Heart right ventricle (tissue), 16 donors: ENCODE data around the gene DCLK1. TPM values are rescaled to one million over a fixed set of nuclear protein-coding genes. Genes with fewer than 3 reads are reported as not detected.

Source experiments
- ATAC-seq, 8 donors: fragments of 200-7000 bp; cut with Tn5 transposase; one replicate each; pipeline ENCODE4 v1.9.1; 2020; ENCODE audit warnings: mild to moderate bottlenecking in 8 of 8, moderate library complexity in 8 of 8, moderate number of reproducible peaks in 1 of 8
- DNase-seq, 2 donors: peaks; one replicate each; pipeline ENCODE4 v3.0.0-alpha.2; 2020
- H3K27ac ChIP-seq, 10 donors: fragments of 200-600 bp; sonication (generic) in 2 of 10; one replicate each; pipeline versions ENCODE4 v1.5.0 to v1.8.0; 2020 to 2022; ENCODE audit warnings: mild to moderate bottlenecking in 3 of 10
- H3K27me3 ChIP-seq, 7 donors: fragments of 200-600 bp; one replicate each; pipeline ENCODE4 v1.8.0; 2021 to 2022; ENCODE audit warnings: mild to moderate bottlenecking in 2 of 7
- H3K36me3 ChIP-seq, 9 donors: fragments of 200-600 bp; sonication (generic) in 1 of 9; one replicate each; pipeline versions ENCODE4 v1.5.0 to v1.8.0; 2020 to 2022; ENCODE audit warnings: mild to moderate bottlenecking in 2 of 9
- H3K4me1 ChIP-seq, 9 donors: fragments of 200-600 bp; sonication (generic) in 1 of 9; one replicate each; pipeline versions ENCODE4 v1.5.0 to v1.8.0; 2020 to 2022; ENCODE audit warnings: mild to moderate bottlenecking in 4 of 9
- H3K4me3 ChIP-seq, 10 donors: fragments of 200-600 bp; sonication (generic) in 2 of 10; one replicate each; pipeline versions ENCODE4 v1.5.0 to v1.8.0; 2020 to 2022; ENCODE audit warnings: mild to moderate bottlenecking in 7 of 10, moderate library complexity in 2 of 10
- H3K9me3 ChIP-seq, 11 donors: fragments of 200-600 bp in 10 of 11; sonication (generic) in 2 of 11; one replicate each; pipeline versions ENCODE4 v1.5.0 to v1.8.0; 2013 to 2022; ENCODE audit warnings: mild to moderate bottlenecking in 2 of 11, control low read depth in 1 of 11, moderate library complexity in 1 of 11
- WGBS, 2 donors: extraction: QIAGEN DNeasy Blood & Tissue Kit; methylation state at CpG; one replicate each; pipeline ENCODE4 v1.1.7; 2013; ENCODE audit warnings: inconsistent platforms in 1 of 2; 5-methylcytosine and 5-hydroxymethylcytosine counted together
- intact Hi-C, 10 donors: fragments of 100-400 bp; cut with DNase I; formaldehyde crosslinking; loops; one replicate each; pipeline versions ENCODE4 v1.11.1 to v1.14.2; 2022
- polyA plus RNA-seq, 2 donors: library from polyadenylated mRNA; stranded (reverse); fragments of 200-250 nt; gene quantifications; one replicate each; pipeline ENCODE4 v1.2.3, GENCODE V29; 2013
- total RNA-seq, 10 donors: library from RNA; stranded (reverse); fragmentation: NEBNext Ultra II Directional in 3 of 10; extraction: Animal tissue kit (Norgen Biotek cat#: 25700) in 3 of 10; gene quantifications; one replicate each; pipeline versions ENCODE4 v1.2.1 to v1.2.4, GENCODE V29; 2021 to 2023
- TF ChIP-seq, protein P1 (sequence below), 9 donors: fragments of 200-600 bp; sonication (generic) in 2 of 9; IDR thresholded peaks; one replicate each; pipeline versions ENCODE4 v1.5.0 to v1.8.0; 2021 to 2022; ENCODE audit warnings: antibody characterized with exemption in 9 of 9, mild to moderate bottlenecking in 5 of 9, moderate library complexity in 1 of 9
- donor health status: Arrhythmogenic right ventricular cardiomyopathy.
- donor health status: ischemic (EF 13 %, LVEDD 7.1; RV severe dilation, severe dysfunction).
- donor health status: healthy with polysubstance abuse.
- donor health status: DM: no; HTN: yes; CAD: no.
- donor health status: DM: no; HTN: no; CAD: no.
- donor health status: ischemic (EF 25% LVEDD 6.9; RV normal size, moderate dysfunction).
- donor health status: ischemic (EF 25% LVEDD 5.7; RV mildly dilated, moderate dysfunction).
- donor health status: healthy.
- donor health status: DM: yes; HTN: yes; CAD: no.
- donor health status: Ischemic cardiomyopathy.
- donor health status: ischemic (EF 35%, LVEDD 5.7; RV mildly dilated, moderate dysfunction).
- donor health status: nonischemic (EF 11% LVEDD 7.7; RV severe dilation, severe dysfunction).
- donor health status: DM: yes; HTN: yes; CAD: no.
- donor health status: PGD.
- donor health status: ischemic (EF 29% LVEDD 5.4; RV normal size, mild dysfunction).
- donor health status: nonischemic (EF 23%, LVEDD 6.1; RV moderate dilation, normal function).

DCLK1 gene
- total and polyA plus RNA-seq, 12 donors, result 3.4 to 16.9 (median 9.1) TPM

DNA sequence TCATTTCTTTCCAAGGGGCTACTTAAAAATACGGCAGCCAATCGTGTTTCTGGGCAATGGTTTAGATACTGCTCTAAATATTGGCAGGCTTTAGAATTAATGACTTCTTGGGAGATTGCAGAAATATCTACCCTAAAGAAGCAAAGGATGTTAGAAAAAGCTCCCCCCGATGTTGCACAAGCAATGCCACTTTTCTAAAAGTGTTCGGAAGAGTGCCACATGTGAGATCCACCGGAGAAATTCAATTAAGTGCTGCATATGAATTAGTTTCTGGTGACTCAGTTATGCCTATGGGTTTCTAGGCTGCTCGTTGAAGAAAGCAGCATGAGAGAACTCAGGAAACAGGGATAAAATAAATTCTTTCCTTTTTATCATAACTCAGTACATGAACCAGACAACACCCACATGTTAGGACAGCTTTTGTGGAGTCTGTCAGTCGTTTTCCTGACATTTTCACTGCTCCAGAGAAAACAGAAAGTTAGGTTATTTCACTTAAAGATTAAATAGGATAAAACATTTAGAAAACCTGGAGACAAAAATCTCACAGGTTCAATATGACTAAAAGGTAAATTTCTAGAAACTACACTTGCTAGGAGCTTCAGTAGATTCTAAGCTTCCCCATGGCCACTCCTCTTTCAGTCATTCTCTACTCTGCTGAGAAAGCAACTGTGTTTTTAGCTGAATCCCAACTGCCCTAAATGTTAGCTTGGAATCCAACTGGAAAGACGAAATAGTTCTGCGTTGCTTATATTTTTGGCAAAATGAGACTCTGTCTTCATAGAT lies 244.7 kb downstream of the DCLK1 start:
- intact Hi-C loops, result no loop called here
- Histone ChIP-seq H3K36me3 (no peaks in the 10 kb centered on the region), H3K27me3 (no peaks in the 10 kb centered on the region), H3K9me3 (no peaks in the 10 kb centered on the region), H3K4me1 (peaks cover 0 to 27% (median 9%) of the 10 kb centered on the region in 9 donors), H3K27ac (peak overlapping the region in 2 of 10 donors; percentile 17 to 24), H3K4me3 (no peak overlapping the region)
- DNase-seq (no peak), ATAC-seq (peak in 2 of 8 donors; percentile 19 to 51)
- WGBS, 2 donors, result 66 to 68% methylated on average over 9 of the region's 9 CpGs
- TF ChIP-seq, protein P1, sequence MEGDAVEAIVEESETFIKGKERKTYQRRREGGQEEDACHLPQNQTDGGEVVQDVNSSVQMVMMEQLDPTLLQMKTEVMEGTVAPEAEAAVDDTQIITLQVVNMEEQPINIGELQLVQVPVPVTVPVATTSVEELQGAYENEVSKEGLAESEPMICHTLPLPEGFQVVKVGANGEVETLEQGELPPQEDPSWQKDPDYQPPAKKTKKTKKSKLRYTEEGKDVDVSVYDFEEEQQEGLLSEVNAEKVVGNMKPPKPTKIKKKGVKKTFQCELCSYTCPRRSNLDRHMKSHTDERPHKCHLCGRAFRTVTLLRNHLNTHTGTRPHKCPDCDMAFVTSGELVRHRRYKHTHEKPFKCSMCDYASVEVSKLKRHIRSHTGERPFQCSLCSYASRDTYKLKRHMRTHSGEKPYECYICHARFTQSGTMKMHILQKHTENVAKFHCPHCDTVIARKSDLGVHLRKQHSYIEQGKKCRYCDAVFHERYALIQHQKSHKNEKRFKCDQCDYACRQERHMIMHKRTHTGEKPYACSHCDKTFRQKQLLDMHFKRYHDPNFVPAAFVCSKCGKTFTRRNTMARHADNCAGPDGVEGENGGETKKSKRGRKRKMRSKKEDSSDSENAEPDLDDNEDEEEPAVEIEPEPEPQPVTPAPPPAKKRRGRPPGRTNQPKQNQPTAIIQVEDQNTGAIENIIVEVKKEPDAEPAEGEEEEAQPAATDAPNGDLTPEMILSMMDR (IDR thresholded peaks at IDR 0.05), result no peak

DNA sequence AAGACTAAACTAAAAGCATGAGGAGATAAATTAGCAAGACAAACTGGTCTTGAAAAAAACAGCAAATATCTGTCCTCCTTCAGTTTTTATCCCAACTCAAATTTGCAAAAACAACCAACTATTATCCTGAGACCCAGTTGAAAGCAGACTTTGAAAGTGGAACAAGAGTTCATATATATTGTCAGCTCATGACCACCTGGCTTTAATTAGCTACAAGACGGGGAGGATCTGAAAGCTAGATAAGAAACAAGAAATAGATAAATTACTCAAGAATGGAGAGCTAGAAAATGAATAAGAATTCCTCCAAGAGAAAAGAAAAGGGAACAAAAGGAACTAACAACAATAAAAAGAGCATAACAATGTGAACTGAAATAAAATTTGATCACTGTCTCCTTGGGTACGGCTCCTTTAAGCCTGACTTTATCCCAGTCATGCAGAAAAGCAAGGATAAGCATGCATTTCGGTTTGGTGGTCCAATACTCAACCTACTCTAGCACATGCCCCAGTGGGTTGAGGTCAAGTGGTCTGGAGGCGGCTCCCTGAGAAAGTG lies 246.9 kb downstream of the DCLK1 start:
- H3K36me3 ChIP-seq, result no peaks in the 10 kb centered on the region
- no peak overlapping the region for H3K27ac ChIP-seq
- no peak for DNase-seq
- intact Hi-C loops, result loop anchor here in 2 of 10 donors (5.0 kb wide), 3 partner anchors 47 to 143 kb away; no protein-coding TSS in a partner anchor
- no peak for ATAC-seq
- H3K4me1 ChIP-seq, result peaks cover 0 to 37% (median 16%) of the 10 kb centered on the region in 9 donors
- H3K9me3 ChIP-seq, result no peaks in the 10 kb centered on the region
- no peak overlapping the region for H3K4me3 ChIP-seq
- 84 to 87% methylated on average over 4 of the region's 4 CpGs for WGBS, 2 donors
- no peaks in the 10 kb centered on the region for H3K27me3 ChIP-seq
- TF ChIP-seq, protein P1 (IDR thresholded peaks at IDR 0.05), result no peak

DNA sequence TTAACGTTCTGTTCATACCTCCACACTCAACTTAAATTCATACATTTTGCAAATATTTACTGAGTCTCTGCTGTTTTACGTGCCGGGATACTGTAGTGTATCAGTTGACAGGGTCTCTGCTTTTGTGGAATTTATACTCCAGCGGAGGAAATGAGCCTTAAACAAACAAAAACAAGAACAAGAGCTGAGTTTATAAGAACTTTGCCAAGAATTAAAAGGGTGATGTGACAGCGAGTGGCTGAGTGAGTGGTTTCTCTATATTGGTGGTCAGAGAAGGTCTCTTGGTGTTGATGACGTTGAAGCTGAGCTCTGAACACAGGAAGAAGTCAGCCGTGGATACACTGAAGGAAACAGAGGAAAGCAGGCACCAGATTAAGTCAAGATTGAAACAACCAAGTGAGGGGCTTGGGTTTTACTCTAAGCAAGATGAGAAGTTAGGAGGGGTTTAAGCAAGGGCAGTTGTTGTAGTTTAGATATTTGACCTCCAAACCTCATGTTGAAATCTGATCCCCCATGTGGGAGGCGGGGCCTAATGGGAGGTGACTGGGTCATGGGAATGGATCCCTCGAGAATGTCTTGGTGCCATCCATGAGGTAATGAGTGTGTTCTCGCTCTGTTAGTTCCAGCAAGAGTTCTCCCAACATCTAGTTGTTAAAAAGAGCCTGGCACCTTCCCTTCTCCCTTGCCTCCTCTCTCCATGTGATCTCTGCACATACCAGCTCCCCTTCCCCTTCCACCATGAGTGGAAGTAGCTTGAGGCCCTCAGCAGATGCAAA lies 248.3 kb downstream of the DCLK1 start:
- peaks cover 0 to 23% (median 8%) of the 10 kb centered on the region in 9 donors for H3K4me1 ChIP-seq
- no peak for DNase-seq
- no peaks in the 10 kb centered on the region for H3K27me3 ChIP-seq
- no peaks in the 10 kb centered on the region for H3K9me3 ChIP-seq
- ATAC-seq, result no peak
- H3K36me3 ChIP-seq, result no peaks in the 10 kb centered on the region
- intact Hi-C loops, result loop anchor here in 2 of 10 donors (5.0 kb wide), 3 partner anchors 46 to 144 kb away; no protein-coding TSS in a partner anchor
- no peak overlapping the region for H3K27ac ChIP-seq
- TF ChIP-seq, protein P1 (IDR thresholded peaks at IDR 0.05), result no peak
- no peak overlapping the region for H3K4me3 ChIP-seq
- WGBS, 2 donors, result 74 to 76% methylated on average over 10 of the region's 10 CpGs

DNA sequence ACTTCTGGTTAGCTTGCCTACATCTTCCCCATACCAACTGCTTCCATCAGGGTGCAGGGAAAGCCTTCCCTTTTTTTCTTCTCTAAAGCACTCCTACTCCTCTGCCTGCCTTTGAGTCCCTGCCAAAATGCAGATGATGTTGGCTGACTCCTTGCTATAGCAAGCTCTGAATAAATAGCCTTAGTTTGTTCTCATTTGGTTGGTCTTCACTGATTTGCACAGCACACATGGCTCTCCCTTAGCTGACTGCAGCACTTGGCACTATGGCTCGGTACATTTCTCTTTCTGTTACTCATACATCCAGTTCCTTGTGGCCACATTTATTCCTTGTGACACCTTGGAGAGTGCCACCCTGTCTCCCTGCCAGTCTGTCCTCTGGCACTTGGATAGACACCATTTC lies 249.8 kb downstream of the DCLK1 start:
- TF ChIP-seq, protein P1 (IDR thresholded peaks at IDR 0.05), result no peak
- no peaks in the 10 kb centered on the region for H3K9me3 ChIP-seq
- no peaks in the 10 kb centered on the region for H3K36me3 ChIP-seq
- intact Hi-C loops, result loop anchor here in 2 of 10 donors (5.0 kb wide), 3 partner anchors 44 to 146 kb away; no protein-coding TSS in a partner anchor
- H3K27me3 ChIP-seq, result no peaks in the 10 kb centered on the region
- peak overlapping the region in 4 of 10 donors; percentile 4 to 34 (median 23) for H3K27ac ChIP-seq
- H3K4me1 ChIP-seq, result peaks cover 0 to 19% (median 8%) of the 10 kb centered on the region in 9 donors
- 40 to 46% methylated on average over 1 of the region's 1 CpG for WGBS, 2 donors
- DNase-seq (no peak), ATAC-seq (peak in 6 of 8 donors; percentile 6 to 70 (median 31))
- no peak overlapping the region for H3K4me3 ChIP-seq
